Esophagus (tissue), 2 donors: ENCODE data around the gene ATP1A2. TPM values are rescaled to one million over a fixed set of nuclear protein-coding genes. Genes with fewer than 3 reads are reported as not detected.
A peak's percentile ranks its signal among the peaks of the same experiment; 100 is the strongest.

Source experiments
- H3K27ac ChIP-seq, 2 donors: one replicate each; pipeline ENCODE4 v1.5.1; 2013; ENCODE audit warnings: low read depth in 2 of 2, mild to moderate bottlenecking in 2 of 2, inconsistent platforms in 1 of 2, low read length in 1 of 2, moderate library complexity in 1 of 2
- H3K27me3 ChIP-seq, 2 donors: one replicate each; pipeline ENCODE4 v1.6.1; 2013; ENCODE audit warnings: low read length in 2 of 2, control low read depth in 1 of 2, mild to moderate bottlenecking in 1 of 2; ENCODE audit not compliant: insufficient read depth in 2 of 2, control insufficient read depth in 1 of 2
- H3K36me3 ChIP-seq, 2 donors: one replicate each; pipeline ENCODE4 v1.6.1; 2013; ENCODE audit warnings: low read length in 1 of 2; ENCODE audit not compliant: control insufficient read depth in 2 of 2, insufficient read depth in 2 of 2
- H3K4me1 ChIP-seq, 2 donors: one replicate each; pipeline ENCODE4 v1.6.1; 2013; ENCODE audit warnings: low read length in 1 of 2; ENCODE audit not compliant: control insufficient read depth in 2 of 2, insufficient read depth in 2 of 2
- H3K4me3 ChIP-seq, 2 donors: one replicate each; pipeline ENCODE4 v1.5.1; 2013; ENCODE audit warnings: low read length in 2 of 2, mild to moderate bottlenecking in 2 of 2, low read depth in 1 of 2, moderate library complexity in 1 of 2
- H3K9me3 ChIP-seq, 2 donors: one replicate each; pipeline ENCODE4 v1.6.1; 2013; ENCODE audit warnings: mild to moderate bottlenecking in 2 of 2, low read depth in 1 of 2, low read length in 1 of 2, moderate library complexity in 1 of 2; ENCODE audit not compliant: control insufficient read depth in 2 of 2, insufficient read depth in 1 of 2
- WGBS, 2 donors: extraction: QIAGEN DNeasy Blood & Tissue Kit; methylation state at CpG; one replicate each; pipeline ENCODE4 v1.1.7; 2013; 5-methylcytosine and 5-hydroxymethylcytosine counted together
- polyA plus RNA-seq, 2 donors: library from polyadenylated mRNA; stranded (reverse); fragments of 200-250 nt; gene quantifications; one replicate each; pipeline ENCODE4 v1.2.3, GENCODE V29; 2013
- donor health status: healthy with polysubstance abuse.
- donor health status: Bipolar disorder and iron deficiency.

The ATP1A2 gene
- polyA plus RNA-seq, 2 donors, result 3.4 to 4.3 TPM

DNA sequence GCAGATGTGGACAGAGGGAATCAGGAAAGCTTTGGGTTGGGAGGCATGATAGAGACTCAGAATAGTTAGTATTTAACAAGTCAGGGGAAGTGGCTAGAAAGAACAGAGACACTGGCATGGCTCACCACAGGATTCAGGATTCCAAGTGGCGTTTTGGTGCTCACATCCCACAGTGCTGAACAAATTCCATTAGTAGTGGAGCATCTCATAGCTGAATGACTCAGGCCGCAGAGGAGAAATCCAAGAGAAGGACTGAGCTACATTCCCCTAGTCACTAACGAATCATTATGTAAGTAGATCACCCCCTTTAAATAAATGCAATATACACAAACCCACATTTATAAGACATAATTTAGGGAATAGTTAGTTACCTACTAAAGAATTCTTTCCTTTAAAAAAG is 39.3 kb upstream of the ATP1A2 start:
- H3K36me3 ChIP-seq, result no peaks in the 10 kb centered on the region
- no peaks in the 10 kb centered on the region for H3K9me3 ChIP-seq
- WGBS, 2 donors, result 81 to 85% methylated on average over 3 of the region's 3 CpGs
- no peaks in the 10 kb centered on the region for H3K27me3 ChIP-seq
- no peaks in the 10 kb centered on the region for H3K4me1 ChIP-seq
- no peak overlapping the region for H3K4me3 ChIP-seq
- H3K27ac ChIP-seq, result no peak overlapping the region

DNA sequence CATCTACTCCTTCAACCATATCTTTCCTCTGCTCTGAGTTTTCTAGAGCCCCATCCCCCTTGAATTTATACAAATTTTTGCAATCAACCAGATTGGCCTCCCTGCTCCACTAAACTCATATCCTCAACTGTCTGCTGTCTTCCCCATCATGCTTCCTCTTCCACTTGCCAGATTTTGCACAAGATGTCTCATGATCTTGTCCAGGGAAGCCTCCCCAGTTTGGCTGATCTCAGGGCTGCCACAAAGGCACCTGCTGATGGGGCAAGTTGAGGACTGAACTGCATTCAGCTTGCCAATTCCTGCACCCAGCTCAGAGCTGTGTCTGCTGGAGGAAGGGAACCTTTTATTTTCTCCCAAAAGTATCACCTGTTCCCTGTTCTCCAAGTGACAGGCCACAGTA is 38.1 kb upstream of the ATP1A2 start:
- no peaks in the 10 kb centered on the region for H3K4me1 ChIP-seq
- no peak overlapping the region for H3K4me3 ChIP-seq
- H3K27me3 ChIP-seq, result no peaks in the 10 kb centered on the region
- no peaks in the 10 kb centered on the region for H3K36me3 ChIP-seq
- no peaks in the 10 kb centered on the region for H3K9me3 ChIP-seq
- no peak overlapping the region for H3K27ac ChIP-seq

DNA sequence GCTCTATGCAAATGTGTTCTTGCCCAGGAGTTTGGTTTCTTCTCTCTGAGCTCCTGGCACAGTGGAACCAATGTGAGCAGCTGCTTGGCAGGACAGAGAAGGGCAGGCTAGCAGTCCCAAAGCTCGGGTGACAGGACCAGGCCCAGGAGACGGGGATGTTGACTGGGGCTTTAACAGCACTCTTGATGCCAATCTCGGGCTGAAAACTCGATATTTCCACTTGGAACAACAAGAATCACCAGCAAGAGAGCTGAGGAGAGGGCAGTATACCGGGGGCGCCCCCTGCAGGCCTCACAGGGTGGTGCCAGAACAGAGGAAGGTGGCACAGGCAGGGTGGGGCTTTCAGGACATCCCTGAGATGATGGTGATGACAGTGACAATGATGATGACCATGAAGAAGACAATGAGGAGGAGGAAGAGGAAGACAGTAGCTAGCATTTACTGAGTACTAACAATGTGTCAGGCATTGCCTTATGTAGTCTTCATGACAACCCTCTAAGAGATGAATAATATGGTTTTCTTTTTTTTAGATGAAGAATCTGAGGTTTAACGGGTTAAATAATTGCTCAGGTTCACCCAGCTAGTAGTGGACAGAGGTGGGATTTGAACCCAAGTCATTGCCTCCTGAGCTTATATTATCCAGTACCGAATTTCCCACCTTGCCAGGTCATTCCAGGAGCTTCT is 36.9 kb upstream of the ATP1A2 start:
- no peaks in the 10 kb centered on the region for H3K4me1 ChIP-seq
- H3K4me3 ChIP-seq, result no peak overlapping the region
- H3K36me3 ChIP-seq, result no peaks in the 10 kb centered on the region
- H3K27me3 ChIP-seq, result peaks cover 0 to 2% of the 10 kb centered on the region in 2 donors
- 19 to 24% methylated on average over 8 of the region's 8 CpGs for WGBS, 2 donors
- H3K27ac ChIP-seq, result no peak overlapping the region
- H3K9me3 ChIP-seq, result no peaks in the 10 kb centered on the region

DNA sequence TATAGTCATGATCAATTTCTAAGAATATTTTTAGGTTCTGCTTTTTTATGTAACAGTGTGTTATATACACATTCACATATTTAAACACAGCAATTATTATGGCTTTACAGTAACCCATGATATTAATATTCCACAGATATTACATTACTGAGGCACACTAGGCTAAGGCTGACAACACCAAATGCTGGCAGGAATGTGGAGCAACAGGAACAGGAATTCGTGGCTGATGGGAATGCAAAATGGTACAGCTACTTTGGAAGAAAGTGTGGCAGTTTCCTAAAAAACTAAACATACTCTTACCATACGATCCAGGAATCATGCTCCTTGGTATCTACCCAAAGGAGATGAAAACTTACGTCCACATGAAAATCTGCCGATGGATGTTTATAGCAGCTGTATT is 36.1 kb upstream of the ATP1A2 start:
- Histone ChIP-seq H3K9me3 (no peaks in the 10 kb centered on the region), H3K4me1 (peaks cover 0 to 4% of the 10 kb centered on the region in 2 donors), H3K4me3 (no peak overlapping the region), H3K36me3 (no peaks in the 10 kb centered on the region), H3K27me3 (peaks cover 0 to 2% of the 10 kb centered on the region in 2 donors), H3K27ac (no peak overlapping the region)
- WGBS, 2 donors, result 67 to 72% methylated on average over 4 of the region's 4 CpGs

DNA sequence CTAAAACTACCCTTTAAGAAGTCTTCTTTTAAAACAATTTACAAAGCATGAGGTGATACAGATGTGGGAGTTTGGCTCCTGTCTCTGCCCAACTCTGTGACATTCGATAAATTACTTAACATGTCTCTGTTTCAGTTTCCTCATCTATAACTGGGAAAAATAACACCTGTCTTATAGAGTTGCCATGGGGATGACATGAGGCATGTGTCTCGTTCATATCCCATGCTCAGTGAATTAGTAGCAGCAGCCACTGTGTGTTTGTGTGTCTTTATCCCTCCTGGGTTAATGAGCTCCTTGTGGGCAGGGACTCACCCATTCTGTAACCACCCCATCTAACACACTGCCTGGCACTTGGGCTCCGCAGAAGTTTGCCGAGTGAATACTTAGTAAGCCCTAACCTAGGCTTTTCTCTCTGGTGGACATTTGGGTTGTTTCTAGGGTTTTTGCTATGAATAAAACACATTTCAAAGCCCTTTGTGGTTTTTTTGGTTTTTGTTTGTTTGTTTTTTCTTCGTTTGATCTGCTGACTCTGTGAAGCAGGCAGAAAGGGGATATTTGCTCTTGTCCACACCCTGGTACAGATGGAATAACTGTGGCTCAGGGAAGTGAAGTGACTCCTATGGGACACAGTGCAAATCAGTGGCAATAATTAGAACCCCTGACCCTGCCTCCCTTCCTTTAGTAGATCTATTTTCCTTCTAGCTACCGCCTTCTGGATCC is 35.0 kb upstream of the ATP1A2 start:
- Histone ChIP-seq H3K27me3 (peaks cover 0 to 2% of the 10 kb centered on the region in 2 donors), H3K9me3 (no peaks in the 10 kb centered on the region), H3K4me1 (peaks cover 0 to 6% of the 10 kb centered on the region in 2 donors), H3K36me3 (no peaks in the 10 kb centered on the region), H3K4me3 (no peak overlapping the region), H3K27ac (no peak overlapping the region)
- 49 to 50% methylated on average over 6 of the region's 6 CpGs for WGBS, 2 donors

DNA sequence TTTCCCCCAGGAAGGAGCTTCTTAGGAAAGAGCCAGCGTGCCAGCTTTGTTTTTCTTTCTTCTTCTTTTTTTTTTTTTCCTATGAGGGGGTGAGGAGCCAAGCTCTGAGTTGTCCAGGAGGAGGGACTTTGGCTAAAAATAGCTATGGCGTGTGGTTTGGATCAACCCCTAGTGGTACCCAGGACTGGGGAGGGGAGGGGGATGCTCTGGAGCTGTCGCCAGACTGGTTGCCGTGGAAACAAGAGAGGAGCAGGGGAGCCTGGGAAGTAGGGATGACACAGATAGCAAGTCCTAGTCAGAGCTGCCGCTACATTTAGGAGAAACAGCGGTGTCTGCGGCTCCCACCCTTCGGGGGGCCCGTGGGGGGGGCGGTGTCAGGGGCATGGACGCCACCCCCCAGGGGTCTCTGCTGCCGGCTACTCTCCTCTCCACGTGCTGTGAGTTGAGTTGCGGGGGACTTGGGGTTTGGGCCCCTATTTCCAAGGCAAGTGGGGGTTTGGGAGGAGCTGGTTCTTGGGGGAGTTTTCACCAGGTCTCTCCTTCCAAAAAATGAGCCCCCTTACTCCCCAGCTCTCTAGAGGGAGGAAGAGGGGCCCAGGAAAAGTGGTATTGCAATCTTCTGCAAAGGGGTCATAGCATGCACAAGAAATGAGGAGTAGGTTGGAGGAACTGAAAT is 34.2 kb upstream of the ATP1A2 start, which contains the start of gene KCNJ9:
KCNJ9 (plus strand) TSS at position 278 of the 676 bp plus-strand sequence. CDS start 2,493 bp downstream, outside the sequence.
- Histone ChIP-seq H3K36me3 (no peaks in the 10 kb centered on the region), H3K9me3 (no peaks in the 10 kb centered on the region), H3K4me3 (no peak within 1 kb of the TSS), H3K4me1 (peaks cover 0 to 6% of the 10 kb centered on the region in 2 donors), H3K27me3 (peaks cover 0 to 2% of the 10 kb centered on the region in 2 donors), H3K27ac (no peak within 1 kb of the TSS)
- 21 to 22% methylated on average over 14 of the region's 14 CpGs for WGBS, 2 donors

DNA sequence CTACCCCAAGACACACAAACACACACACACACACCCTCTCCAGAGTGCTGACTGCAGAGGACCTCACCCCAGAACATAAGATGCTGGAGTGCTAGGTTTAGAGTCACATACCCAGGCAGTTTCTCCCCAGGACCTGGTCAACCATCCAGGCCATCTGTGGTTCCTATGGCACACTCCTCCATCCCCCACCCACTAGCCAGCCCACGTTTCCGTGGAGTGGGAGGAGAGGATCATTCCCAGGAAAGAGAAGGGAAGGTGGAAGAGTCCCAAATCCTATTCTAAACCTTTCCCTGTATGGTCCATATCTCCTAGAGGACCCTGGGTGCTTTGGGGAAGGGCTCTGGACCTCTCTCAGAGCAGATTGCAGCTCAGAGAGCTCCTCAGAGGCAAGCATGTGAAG is 33.1 kb upstream of the ATP1A2 start:
- WGBS, 2 donors, result 51 to 81% methylated on average over 2 of the region's 2 CpGs
- Histone ChIP-seq H3K27me3 (peaks cover 0 to 2% of the 10 kb centered on the region in 2 donors), H3K4me1 (peaks cover 0 to 6% of the 10 kb centered on the region in 2 donors), H3K36me3 (no peaks in the 10 kb centered on the region), H3K27ac (no peak overlapping the region), H3K9me3 (no peaks in the 10 kb centered on the region), H3K4me3 (no peak overlapping the region)

DNA sequence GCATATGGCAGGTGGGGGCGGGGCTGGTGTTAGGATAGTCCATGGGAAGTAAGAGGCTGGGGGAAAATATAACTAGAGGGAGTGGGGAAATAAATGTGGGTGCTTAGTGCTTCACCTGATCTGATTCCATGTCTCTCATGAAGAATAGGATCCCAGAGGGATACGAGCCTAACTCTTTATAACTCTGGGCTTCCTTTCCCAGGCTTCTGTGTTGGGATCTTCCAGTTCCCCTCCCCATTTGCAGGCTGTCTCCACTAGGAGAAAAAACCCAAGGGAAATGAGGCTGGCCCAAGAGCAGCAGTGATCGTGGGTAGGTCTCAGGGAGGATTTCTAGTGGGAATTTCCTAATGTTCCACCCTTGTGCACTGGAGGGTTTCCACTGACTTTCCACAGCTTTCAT is 32.6 kb upstream of the ATP1A2 start:
- H3K9me3 ChIP-seq, result no peaks in the 10 kb centered on the region
- H3K4me1 ChIP-seq, result peaks cover 0 to 6% of the 10 kb centered on the region in 2 donors
- no peaks in the 10 kb centered on the region for H3K36me3 ChIP-seq
- WGBS, 2 donors, result 68 to 78% methylated on average over 3 of the region's 3 CpGs
- H3K27me3 ChIP-seq, result peaks cover 0 to 2% of the 10 kb centered on the region in 2 donors
- no peak overlapping the region for H3K27ac ChIP-seq
- H3K4me3 ChIP-seq, result no peak overlapping the region

DNA sequence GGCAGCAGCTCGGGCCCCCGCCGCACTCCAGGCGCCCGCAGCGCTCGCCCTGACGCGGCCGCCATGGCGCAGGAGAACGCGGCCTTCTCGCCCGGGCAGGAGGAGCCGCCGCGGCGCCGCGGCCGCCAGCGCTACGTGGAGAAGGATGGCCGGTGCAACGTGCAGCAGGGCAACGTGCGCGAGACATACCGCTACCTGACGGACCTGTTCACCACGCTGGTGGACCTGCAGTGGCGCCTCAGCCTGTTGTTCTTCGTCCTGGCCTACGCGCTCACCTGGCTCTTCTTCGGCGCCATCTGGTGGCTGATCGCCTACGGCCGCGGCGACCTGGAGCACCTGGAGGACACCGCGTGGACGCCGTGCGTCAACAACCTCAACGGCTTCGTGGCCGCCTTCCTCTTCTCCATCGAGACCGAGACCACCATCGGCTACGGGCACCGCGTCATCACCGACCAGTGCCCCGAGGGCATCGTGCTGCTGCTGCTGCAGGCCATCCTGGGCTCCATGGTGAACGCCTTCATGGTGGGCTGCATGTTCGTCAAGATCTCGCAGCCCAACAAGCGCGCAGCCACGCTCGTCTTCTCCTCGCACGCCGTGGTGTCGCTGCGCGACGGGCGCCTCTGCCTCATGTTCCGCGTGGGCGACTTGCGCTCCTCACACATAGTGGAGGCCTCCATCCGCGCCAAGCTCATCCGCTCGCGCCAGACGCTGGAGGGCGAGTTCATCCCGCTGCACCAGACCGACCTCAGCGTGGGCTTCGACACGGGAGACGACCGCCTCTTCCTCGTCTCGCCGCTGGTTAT is 31.4 kb upstream of the ATP1A2 start:
- no peaks in the 10 kb centered on the region for H3K36me3 ChIP-seq
- WGBS, 2 donors, result 24 to 28% methylated on average over 91 to 96 of the region's 96 CpGs
- H3K27ac ChIP-seq, result no peak overlapping the region
- peak overlapping the region; percentile 31 to 36 for H3K4me3 ChIP-seq
- H3K9me3 ChIP-seq, result no peaks in the 10 kb centered on the region
- H3K4me1 ChIP-seq, result peaks cover 0 to 6% of the 10 kb centered on the region in 2 donors
- H3K27me3 ChIP-seq, result peaks cover 0 to 2% of the 10 kb centered on the region in 2 donors
